Breast epithelium (tissue), 4 donors: ENCODE results near the gene AFAP1L1. TPM values are rescaled to one million over a fixed set of nuclear protein-coding genes. Genes with fewer than 3 reads are reported as not detected.

ENCODE experiments used
- DNase-seq, 2 donors: peaks; one replicate each; pipeline ENCODE4 v3.0.0-alpha.2; 2019; ENCODE audit warnings: low spot score in 2 of 2
- H3K27ac ChIP-seq, 2 donors: fragments of 200-600 bp; sonication (generic) in 1 of 2; one replicate each; pipeline ENCODE4 v1.5.1; 2016 to 2019; ENCODE audit warnings: mild to moderate bottlenecking in 1 of 2
- H3K27me3 ChIP-seq, 2 donors: fragments of 200-600 bp; sonication (generic) in 1 of 2; one replicate each; pipeline versions ENCODE4 v1.5.1 to v1.6.0; 2017 to 2019; ENCODE audit warnings: control low read depth in 1 of 2, mild to moderate bottlenecking in 1 of 2
- H3K36me3 ChIP-seq: fragments of 200-600 bp; one replicate; pipeline ENCODE4 v1.5.1; 2019
- H3K4me1 ChIP-seq, 2 donors: fragments of 200-600 bp; sonication (generic); one replicate each; pipeline ENCODE4 v1.5.1; 2016 to 2019; ENCODE audit warnings: control low read depth in 1 of 2
- H3K4me3 ChIP-seq, 3 donors: fragments of 200-600 bp; sonication (generic); 1 replicate in 2 of 3; 2 replicates in 1 of 3; pipeline ENCODE4 v1.5.1; 2016 to 2019; ENCODE audit warnings: mild to moderate bottlenecking in 3 of 3, moderate library complexity in 2 of 3
- H3K9me3 ChIP-seq, 2 donors: fragments of 200-600 bp; sonication (generic) in 1 of 2; one replicate each; pipeline ENCODE4 v1.5.1; 2016 to 2019; ENCODE audit warnings: control low read depth in 1 of 2
- CTCF ChIP-seq, 3 donors: fragments of 450-650 bp; IDR thresholded peaks; one replicate each; pipeline ENCODE4 v1.5.1; 2016 to 2017; ENCODE audit warnings: antibody characterized with exemption in 3 of 3, mild to moderate bottlenecking in 3 of 3, moderate library complexity in 3 of 3
- POLR2A ChIP-seq: fragments of 450-650 bp; IDR thresholded peaks from one replicate; pipeline ENCODE4 v1.6.1; 2016; ENCODE audit warnings: antibody characterized with exemption, mild to moderate bottlenecking, moderate library complexity
- POLR2AphosphoS5 ChIP-seq, 3 donors: sonication (generic); formaldehyde crosslinking; IDR thresholded peaks; one replicate each; pipeline ENCODE4 v1.6.1; 2017; ENCODE audit warnings: antibody characterized with exemption in 3 of 3
- intact Hi-C: fragments of 100-400 bp; cut with DNase I; formaldehyde crosslinking; loops from one replicate; pipeline ENCODE4 v1.15.1; 2023; ENCODE audit warnings: low total_unique reads
- total RNA-seq, 3 donors: library from RNA; depleted of rRNA; stranded (reverse); fragments of >200 nt; gene quantifications; one replicate each; pipeline ENCODE4 v1.1.0, GENCODE V29; 2016

Gene AFAP1L1
- total RNA-seq, 3 donors from 2014 or later = 13.3 to 108 (median 26.5) TPM

- H3K4me1 ChIP-seq = no peaks in the 10 kb centered on the region
- H3K36me3 ChIP-seq = no peaks in the 10 kb centered on the region
- DNase-seq = no peak
- TF ChIP-seq CTCF (IDR thresholded peaks at IDR 0.05) = no peak
- no peak for TF ChIP-seq POLR2A
- TF ChIP-seq POLR2AphosphoS5 (IDR thresholded peaks at IDR 0.05) = no peak
- H3K4me3 ChIP-seq = no peak overlapping the region
- no peak overlapping the region for H3K27ac ChIP-seq
- no peaks in the 10 kb centered on the region for H3K27me3 ChIP-seq
- intact Hi-C loops = loop anchor here (10.0 kb wide), 1 partner anchor 197 kb away; no protein-coding TSS in a partner anchor
- no peaks in the 10 kb centered on the region for H3K9me3 ChIP-seq
Measured at GRCh38 chr5:149367972-149368645, 96.5 kb downstream of the AFAP1L1 start.

- peak overlapping the region in 1 of 2 donors; percentile 57 for H3K27ac ChIP-seq
- H3K27me3 ChIP-seq = no peaks in the 10 kb centered on the region
- H3K4me3 ChIP-seq = no peak overlapping the region
- no peaks in the 10 kb centered on the region for H3K9me3 ChIP-seq
- H3K36me3 ChIP-seq = no peaks in the 10 kb centered on the region
- intact Hi-C loops = loop anchor here (10.0 kb wide), 1 partner anchor 54 kb away; no protein-coding TSS in a partner anchor
- H3K4me1 ChIP-seq = no peaks in the 10 kb centered on the region
- TF ChIP-seq POLR2AphosphoS5 (IDR thresholded peaks at IDR 0.05) (no peak), POLR2A (no peak), CTCF (IDR thresholded peaks at IDR 0.05) (no peak)
- DNase-seq = no peak
Measured at GRCh38 chr5:149370878-149371277, 99.2 kb downstream of the AFAP1L1 start.

- no peak for DNase-seq
- Histone ChIP-seq H3K9me3 (no peaks in the 10 kb centered on the region), H3K27me3 (no peaks in the 10 kb centered on the region), H3K27ac (peak overlapping the region; percentile 57 to 70), H3K4me3 (no peak overlapping the region), H3K36me3 (no peaks in the 10 kb centered on the region), H3K4me1 (no peaks in the 10 kb centered on the region)
- TF ChIP-seq CTCF (IDR thresholded peaks at IDR 0.05) (peak; percentile 33 to 57 (median 52)), POLR2AphosphoS5 (IDR thresholded peaks at IDR 0.05) (no peak)
- intact Hi-C loops = loop anchor here (10.0 kb wide), 1 partner anchor 53 kb away; no protein-coding TSS in a partner anchor
Measured at GRCh38 chr5:149371296-149371962, 99.8 kb downstream of the AFAP1L1 start.

GRCh38 chr5:149372076-149372795 lies 100.6 kb downstream of the AFAP1L1 start:
- H3K4me1 ChIP-seq = no peaks in the 10 kb centered on the region
- H3K27me3 ChIP-seq = no peaks in the 10 kb centered on the region
- no peaks in the 10 kb centered on the region for H3K9me3 ChIP-seq
- DNase-seq = no peak
- intact Hi-C loops = loop anchor here (10.0 kb wide), 1 partner anchor 53 kb away; no protein-coding TSS in a partner anchor
- no peaks in the 10 kb centered on the region for H3K36me3 ChIP-seq
- peak overlapping the region; percentile 57 to 70 for H3K27ac ChIP-seq
- TF ChIP-seq CTCF (IDR thresholded peaks at IDR 0.05) (no peak), POLR2A (no peak), POLR2AphosphoS5 (IDR thresholded peaks at IDR 0.05) (no peak)
- H3K4me3 ChIP-seq = no peak overlapping the region
